ENCODE data around the gene UBE2S. TPM values are rescaled to one million over a fixed set of nuclear protein-coding genes. Genes with fewer than 3 reads are reported as not detected.

Gene UBE2S
- polyA plus RNA-seq, 1 experiment: 28.9 TPM

DNA sequence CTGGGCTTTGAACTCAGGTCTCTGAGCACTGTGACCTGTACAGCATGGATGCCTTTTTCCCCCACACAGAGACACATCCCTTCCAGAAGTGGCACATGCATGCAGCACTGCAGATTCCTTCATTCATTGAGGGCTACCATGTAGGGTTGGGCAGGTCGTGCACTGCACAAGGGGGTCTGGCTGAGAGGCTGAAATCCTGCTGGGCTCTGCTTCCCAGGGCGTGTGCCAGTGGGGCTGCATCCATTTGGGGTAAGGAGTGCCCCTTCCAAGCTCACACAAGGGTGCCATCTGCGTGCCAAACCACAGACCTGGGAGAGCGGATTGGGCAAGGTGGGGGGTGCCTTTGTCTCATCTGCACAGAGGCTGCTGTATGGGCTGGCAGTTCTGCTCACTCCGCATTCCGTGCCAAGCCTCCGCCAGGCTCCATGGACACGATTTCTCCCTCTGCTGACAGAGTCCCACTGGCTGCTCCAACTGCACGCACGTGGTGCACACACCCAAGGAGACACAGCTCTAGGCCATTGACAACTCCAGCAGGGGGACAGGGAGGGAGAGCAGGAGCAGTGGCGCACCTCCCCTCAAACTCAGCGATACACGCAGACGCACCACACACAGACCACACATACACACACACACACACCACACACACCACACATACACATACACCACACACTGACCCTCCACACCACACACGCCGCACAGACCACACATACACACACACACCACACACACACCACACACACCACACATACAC lies 40.0 kb upstream of the UBE2S start:
- ChIA-PET CTCF (interaction anchor here (1.0 kb wide), 1 partner anchor 56 kb away, joined by 3 read pairs; no protein-coding TSS in a partner anchor), POLR2A (no interaction called here)
- peaks cover 64% of the 10 kb centered on the region for H3K27me3 ChIP-seq (ENCODE audit: control insufficient read depth, insufficient read depth, low read length)
- no peak overlapping the region for H3K27ac ChIP-seq (ENCODE audit: low read depth, low read length)
- H3K4me3 ChIP-seq (ENCODE audit: low read depth, low read length): no peak overlapping the region
- no peak for DNase-seq (ENCODE audit: low read depth, low spot score)
- no peak for TF ChIP-seq CTCF (IDR thresholded peaks at IDR 0.05; ENCODE audit: low read depth, low read length)
- peaks cover 7% of the 10 kb centered on the region; the same call in 1 of the 2 replicates for H3K9me3 ChIP-seq (ENCODE audit: control insufficient read depth, insufficient read depth, low read length)

DNA sequence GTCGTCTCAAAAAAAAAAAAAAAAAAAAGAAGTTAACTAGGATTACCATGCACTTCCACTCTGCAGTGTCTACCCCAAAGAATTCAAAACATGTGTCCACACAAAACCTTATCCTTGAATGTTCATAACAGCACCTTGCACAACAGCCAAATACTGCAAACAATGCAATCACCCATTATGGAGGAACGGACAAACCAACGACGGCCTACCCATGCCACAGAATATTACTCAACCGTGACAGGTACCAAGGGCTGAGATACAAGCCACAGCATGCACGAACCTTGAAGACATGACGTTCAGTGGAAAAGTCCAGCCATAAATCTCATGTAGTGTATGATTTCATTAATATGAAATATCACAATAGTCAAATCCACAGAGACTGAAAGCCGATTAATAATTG lies 38.5 kb upstream of the UBE2S start:
- Histone ChIP-seq H3K27me3 (ENCODE audit: control insufficient read depth, insufficient read depth, low read length) (peaks cover 64% of the 10 kb centered on the region), H3K9me3 (ENCODE audit: control insufficient read depth, insufficient read depth, low read length) (peaks cover 7% of the 10 kb centered on the region; the same call in 1 of the 2 replicates), H3K27ac (ENCODE audit: low read depth, low read length) (no peak overlapping the region), H3K4me3 (ENCODE audit: low read depth, low read length) (no peak overlapping the region)
- CTCF ChIA-PET: no interaction called here
- no peak for DNase-seq (ENCODE audit: low read depth, low spot score)
- POLR2A ChIA-PET: interaction anchor here (0.7 kb wide), 1 partner anchor 39 kb away, joined by 8 read pairs; no protein-coding TSS in a partner anchor
- no peak for TF ChIP-seq CTCF (IDR thresholded peaks at IDR 0.05; ENCODE audit: low read depth, low read length)

DNA sequence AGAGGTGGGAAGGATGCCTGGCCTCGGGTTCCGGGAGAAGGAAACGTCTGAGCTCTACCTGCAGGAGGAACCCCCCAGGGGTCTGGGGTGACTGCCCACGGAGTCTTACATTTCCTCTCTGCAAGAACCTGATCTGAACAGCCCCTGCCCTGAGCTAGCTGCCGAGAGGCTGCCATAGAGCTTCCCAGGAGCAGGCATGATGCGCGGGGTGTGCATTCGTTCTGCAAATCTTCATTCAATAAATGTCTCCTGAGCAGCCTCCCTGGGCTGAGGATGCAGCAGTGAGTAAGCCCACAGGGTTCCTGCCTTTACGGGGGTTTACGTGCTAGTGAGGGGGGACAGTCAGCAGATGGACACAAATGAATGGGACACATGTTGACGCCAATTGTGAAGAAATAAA lies 37.1 kb upstream of the UBE2S start:
- no peak for TF ChIP-seq CTCF (IDR thresholded peaks at IDR 0.05; ENCODE audit: low read depth, low read length)
- Histone ChIP-seq H3K9me3 (ENCODE audit: control insufficient read depth, insufficient read depth, low read length) (peaks cover 14% of the 10 kb centered on the region; the same call in 1 of the 2 replicates), H3K27ac (ENCODE audit: low read depth, low read length) (no peak overlapping the region), H3K27me3 (ENCODE audit: control insufficient read depth, insufficient read depth, low read length) (peaks cover 64% of the 10 kb centered on the region), H3K4me3 (ENCODE audit: low read depth, low read length) (no peak overlapping the region)
- ChIA-PET POLR2A (no interaction called here), CTCF (no interaction called here)
- no peak for DNase-seq (ENCODE audit: low read depth, low spot score)

GRCh38 chr19:55443824-55444480 lies 36.4 kb upstream of the UBE2S start:
- TF ChIP-seq CTCF (IDR thresholded peaks at IDR 0.05; ENCODE audit: low read depth, low read length): no peak
- ChIA-PET POLR2A (no interaction called here), CTCF (no interaction called here)
- no peak for DNase-seq (ENCODE audit: low read depth, low spot score)
- Histone ChIP-seq H3K4me3 (ENCODE audit: low read depth, low read length) (no peak overlapping the region), H3K27ac (ENCODE audit: low read depth, low read length) (no peak overlapping the region), H3K9me3 (ENCODE audit: control insufficient read depth, insufficient read depth, low read length) (peaks cover 8% of the 10 kb centered on the region; the same call in 1 of the 2 replicates), H3K27me3 (ENCODE audit: control insufficient read depth, insufficient read depth, low read length) (peaks cover 65% of the 10 kb centered on the region)
